Ishikawa (cell line): ENCODE data around the gene NRROS.

Experiments
- CEBPB ChIP-seq: IDR thresholded peaks from 2 replicates; pipeline ENCODE4 v1.6.1; 2012
- CREB1 ChIP-seq: IDR thresholded peaks from 2 replicates; pipeline ENCODE4 v1.6.1; 2012; ENCODE audit warnings: low read depth
- EGR1 ChIP-seq: IDR thresholded peaks from 2 replicates; pipeline ENCODE4 v1.6.1; 2012
- EP300 ChIP-seq: IDR thresholded peaks from 2 replicates; pipeline ENCODE4 v1.6.1; 2012; ENCODE audit warnings: borderline replicate concordance
- FOXM1 ChIP-seq: IDR thresholded peaks from 2 replicates; pipeline ENCODE4 v1.6.1; 2012; ENCODE audit warnings: low read depth, borderline replicate concordance
- MAX ChIP-seq: IDR thresholded peaks from 2 replicates; pipeline ENCODE4 v1.6.1; 2012
- NFIC ChIP-seq: IDR thresholded peaks from 2 replicates; pipeline ENCODE4 v1.6.1; 2012
- RAD21 ChIP-seq: IDR thresholded peaks from 2 replicates; pipeline ENCODE4 v1.6.1; 2012; ENCODE audit warnings: low read depth
- REST ChIP-seq: IDR thresholded peaks from 2 replicates; pipeline ENCODE4 v1.6.1; 2012; ENCODE audit warnings: low read depth, mild to moderate bottlenecking
- TAF1 ChIP-seq: IDR thresholded peaks from 2 replicates; pipeline ENCODE4 v1.6.1; 2012; ENCODE audit warnings: low read depth, mild to moderate bottlenecking
- TCF12 ChIP-seq: IDR thresholded peaks from 2 replicates; pipeline ENCODE4 v1.6.1; 2012; ENCODE audit warnings: low read depth
- TEAD4 ChIP-seq: IDR thresholded peaks from 2 replicates; pipeline ENCODE4 v1.6.1; 2012
- YY1 ChIP-seq: IDR thresholded peaks from 2 replicates; pipeline ENCODE4 v1.6.1; 2012; ENCODE audit warnings: low read depth
- ZBTB7A ChIP-seq: IDR thresholded peaks from 2 replicates; pipeline ENCODE4 v1.6.1; 2012; ENCODE audit warnings: low read depth
- TF ChIP-seq, protein P1 (sequence below): IDR thresholded peaks from 2 replicates; pipeline ENCODE4 v1.6.1; 2012

The NRROS gene

GRCh38 chr3:196695849-196696226 lies 56.3 kb downstream of the NRROS start:
- TF ChIP-seq RAD21 = no peak
- no peak for TF ChIP-seq EP300
- TF ChIP-seq CEBPB = no peak
- no peak for TF ChIP-seq TCF12
- no peak for TF ChIP-seq CREB1
- no peak for TF ChIP-seq MAX
- no peak for TF ChIP-seq YY1
- no peak for TF ChIP-seq TEAD4
- TF ChIP-seq, protein P1, sequence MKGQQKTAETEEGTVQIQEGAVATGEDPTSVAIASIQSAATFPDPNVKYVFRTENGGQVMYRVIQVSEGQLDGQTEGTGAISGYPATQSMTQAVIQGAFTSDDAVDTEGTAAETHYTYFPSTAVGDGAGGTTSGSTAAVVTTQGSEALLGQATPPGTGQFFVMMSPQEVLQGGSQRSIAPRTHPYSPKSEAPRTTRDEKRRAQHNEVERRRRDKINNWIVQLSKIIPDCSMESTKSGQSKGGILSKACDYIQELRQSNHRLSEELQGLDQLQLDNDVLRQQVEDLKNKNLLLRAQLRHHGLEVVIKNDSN = no peak
- TF ChIP-seq REST = no peak
- no peak for TF ChIP-seq TAF1
- no peak for TF ChIP-seq NFIC
- no peak for TF ChIP-seq ZBTB7A
- TF ChIP-seq FOXM1 = no peak
- no peak for TF ChIP-seq EGR1

- TF ChIP-seq REST (no peak), ZBTB7A (no peak), MAX (no peak), CEBPB (no peak), FOXM1 (no peak), RAD21 (no peak), TCF12 (no peak), TAF1 (no peak), CREB1 (no peak), NFIC (no peak), EGR1 (no peak), TEAD4 (no peak), YY1 (no peak), EP300 (no peak)
- TF ChIP-seq, protein P1 = no peak
Observed at GRCh38 chr3:196697270-196697669, 57.8 kb downstream of the NRROS start.

- TF ChIP-seq TAF1 (no peak), EP300 (no peak)
Observed at GRCh38 chr3:196699749-196700148, 60.3 kb downstream of the NRROS start.

- TF ChIP-seq NFIC = no peak
- no peak for TF ChIP-seq TEAD4
Observed at GRCh38 chr3:196700801-196701200, 61.3 kb downstream of the NRROS start.

- no peak for TF ChIP-seq TCF12
- TF ChIP-seq ZBTB7A = no peak
- no peak for TF ChIP-seq RAD21
- TF ChIP-seq TEAD4 = no peak
- no peak for TF ChIP-seq REST
- TF ChIP-seq CEBPB = no peak
- no peak for TF ChIP-seq NFIC
Observed at GRCh38 chr3:196706327-196706726, 66.8 kb downstream of the NRROS start.

- no peak for TF ChIP-seq YY1
Observed at GRCh38 chr3:196706731-196707130, 67.2 kb downstream of the NRROS start.
